ENCODE data around the gene HELT. TPM values are rescaled to one million over a fixed set of nuclear protein-coding genes. Genes with fewer than 3 reads are reported as not detected.
"Not testable (repeated sequence)": the region's sequence is repeated elsewhere in the genome, so short reads cannot be mapped to it uniquely, and the experiment has no call there.

HELT gene, protein sequence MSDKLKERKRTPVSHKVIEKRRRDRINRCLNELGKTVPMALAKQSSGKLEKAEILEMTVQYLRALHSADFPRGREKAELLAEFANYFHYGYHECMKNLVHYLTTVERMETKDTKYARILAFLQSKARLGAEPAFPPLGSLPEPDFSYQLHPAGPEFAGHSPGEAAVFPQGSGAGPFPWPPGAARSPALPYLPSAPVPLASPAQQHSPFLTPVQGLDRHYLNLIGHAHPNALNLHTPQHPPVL
- not detected in 2 replicates for total RNA-seq
- long read RNA-seq: 0 reads

DNA sequence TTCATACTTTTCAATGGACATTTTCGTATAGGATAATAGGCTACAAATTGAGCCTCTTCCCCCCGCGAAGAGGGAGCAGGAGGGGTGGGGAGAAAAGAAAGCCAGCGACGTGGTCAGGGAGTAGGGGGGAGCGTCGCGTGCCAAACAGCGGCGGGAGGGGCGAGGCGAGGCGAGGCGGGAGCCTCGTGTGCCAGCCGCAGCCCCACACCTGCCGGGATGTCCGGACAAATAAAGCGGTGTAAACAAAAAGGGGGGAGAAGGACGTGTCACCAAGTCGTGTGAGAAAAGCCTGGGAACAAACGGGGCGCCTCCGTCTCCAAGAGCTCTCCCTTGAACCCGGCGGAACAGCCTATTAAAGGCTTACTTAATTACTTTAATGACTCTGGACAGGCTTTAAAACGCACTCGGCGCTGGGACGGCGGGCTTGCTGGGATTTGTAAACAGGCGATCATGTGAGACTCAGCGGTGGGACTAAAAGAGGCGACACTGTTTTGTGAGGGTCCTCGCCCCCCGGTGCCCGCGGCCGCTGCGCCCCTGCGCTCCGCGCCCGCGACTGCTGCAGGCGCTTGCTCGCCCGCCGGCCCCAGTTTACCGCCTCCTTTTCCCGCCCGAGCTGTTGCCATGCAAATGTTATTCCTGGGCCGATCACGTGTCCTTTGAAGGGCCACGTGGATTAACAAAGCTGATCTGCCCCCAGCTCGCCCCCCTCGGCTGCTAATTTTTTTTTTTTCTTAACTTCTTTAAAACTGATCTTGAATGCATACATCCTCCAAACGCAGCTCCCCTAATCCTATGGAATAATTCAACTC lies at the start of gene HELT:
Gene HELT, plus strand, starts transcription at position 527 of the 809 bp plus-strand sequence. CDS start 439 bp downstream, outside the sequence.
- DNase-seq (ENCODE audit: low read depth, low spot score): no peak
- H3K4me3 Mint-ChIP-seq: no peak within 1 kb of the TSS

DNA sequence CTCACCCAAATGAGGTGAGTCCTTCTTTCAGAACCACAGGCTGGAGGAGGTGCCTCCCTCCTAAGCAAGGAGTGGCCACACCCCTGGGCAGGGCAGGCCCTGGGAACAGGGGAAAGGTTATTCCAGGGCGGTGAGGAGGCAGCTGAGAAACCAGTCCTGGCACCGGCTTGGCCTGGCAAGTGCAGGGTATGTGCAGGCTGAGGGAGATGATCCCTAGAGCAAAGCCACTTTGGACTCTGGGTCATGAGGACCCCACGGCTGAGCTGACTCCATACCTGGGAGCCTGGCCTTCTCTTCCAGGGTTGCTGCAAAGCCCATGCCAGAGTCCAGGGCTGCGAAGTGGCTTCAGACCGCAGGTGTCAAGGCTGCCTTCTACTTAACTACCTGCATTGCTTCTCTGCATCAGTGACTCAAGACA lies 49.5 kb upstream of the HELT start:
- Mint-ChIP-seq H3K4me3 (no peak overlapping the region), H3K9me3 (peaks cover 8% of the 10 kb centered on the region), H3K27ac (ENCODE audit: unreplicated experiment) (no peak overlapping the region), H3K4me1 (no peaks in the 10 kb centered on the region), H3K27me3 (ENCODE audit: low read depth) (peaks cover 10% of the 10 kb centered on the region), H3K36me3 (ENCODE audit: low read depth) (peaks cover 6% of the 10 kb centered on the region)
- DNase-seq (ENCODE audit: low read depth, low spot score): no peak
- TF ChIP-seq, protein P1, sequence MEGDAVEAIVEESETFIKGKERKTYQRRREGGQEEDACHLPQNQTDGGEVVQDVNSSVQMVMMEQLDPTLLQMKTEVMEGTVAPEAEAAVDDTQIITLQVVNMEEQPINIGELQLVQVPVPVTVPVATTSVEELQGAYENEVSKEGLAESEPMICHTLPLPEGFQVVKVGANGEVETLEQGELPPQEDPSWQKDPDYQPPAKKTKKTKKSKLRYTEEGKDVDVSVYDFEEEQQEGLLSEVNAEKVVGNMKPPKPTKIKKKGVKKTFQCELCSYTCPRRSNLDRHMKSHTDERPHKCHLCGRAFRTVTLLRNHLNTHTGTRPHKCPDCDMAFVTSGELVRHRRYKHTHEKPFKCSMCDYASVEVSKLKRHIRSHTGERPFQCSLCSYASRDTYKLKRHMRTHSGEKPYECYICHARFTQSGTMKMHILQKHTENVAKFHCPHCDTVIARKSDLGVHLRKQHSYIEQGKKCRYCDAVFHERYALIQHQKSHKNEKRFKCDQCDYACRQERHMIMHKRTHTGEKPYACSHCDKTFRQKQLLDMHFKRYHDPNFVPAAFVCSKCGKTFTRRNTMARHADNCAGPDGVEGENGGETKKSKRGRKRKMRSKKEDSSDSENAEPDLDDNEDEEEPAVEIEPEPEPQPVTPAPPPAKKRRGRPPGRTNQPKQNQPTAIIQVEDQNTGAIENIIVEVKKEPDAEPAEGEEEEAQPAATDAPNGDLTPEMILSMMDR (conservative IDR thresholded peaks at IDR 0.05): no peak

More for the DNA sequence above, at the start of gene HELT:
- H3K9me3 Mint-ChIP-seq: no peaks in the 10 kb centered on the region
- TF ChIP-seq, protein P1 (conservative IDR thresholded peaks at IDR 0.05): no peak
- H3K27me3 Mint-ChIP-seq (ENCODE audit: low read depth): peaks cover 100% of the 10 kb centered on the region
- H3K27ac Mint-ChIP-seq (ENCODE audit: unreplicated experiment): no peak within 1 kb of the TSS
- H3K36me3 Mint-ChIP-seq (ENCODE audit: low read depth): no peaks in the 10 kb centered on the region
- peaks cover 20% of the 10 kb centered on the region for H3K4me1 Mint-ChIP-seq

DNA sequence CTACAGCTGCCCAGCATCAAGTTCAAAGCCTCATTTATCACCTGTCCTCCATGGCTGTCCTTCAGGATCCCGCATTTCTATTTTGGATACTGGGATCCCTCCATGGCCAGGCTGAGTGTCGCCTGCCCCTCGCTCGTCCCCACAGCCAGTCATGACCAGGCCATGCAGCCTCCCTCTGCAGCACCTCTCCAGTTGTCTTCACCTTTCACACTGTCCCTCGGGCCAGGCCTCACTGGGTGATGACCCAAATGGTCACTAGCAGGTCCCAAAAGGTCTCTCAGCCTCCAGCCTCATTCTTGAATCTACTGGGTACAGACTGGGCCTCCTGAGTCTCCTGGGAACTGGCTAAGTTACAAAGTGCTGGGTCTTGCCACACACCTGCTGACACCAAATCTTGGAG lies 48.7 kb upstream of the HELT start:
- no peak overlapping the region for H3K27ac Mint-ChIP-seq (ENCODE audit: unreplicated experiment)
- H3K4me3 Mint-ChIP-seq: no peak overlapping the region
- H3K36me3 Mint-ChIP-seq (ENCODE audit: low read depth): peaks cover 6% of the 10 kb centered on the region
- peaks cover 10% of the 10 kb centered on the region for H3K27me3 Mint-ChIP-seq (ENCODE audit: low read depth)
- TF ChIP-seq, protein P1 (conservative IDR thresholded peaks at IDR 0.05): no peak
- no peak for DNase-seq (ENCODE audit: low read depth, low spot score)
- H3K4me1 Mint-ChIP-seq: no peaks in the 10 kb centered on the region
- H3K9me3 Mint-ChIP-seq: peaks cover 8% of the 10 kb centered on the region

DNA sequence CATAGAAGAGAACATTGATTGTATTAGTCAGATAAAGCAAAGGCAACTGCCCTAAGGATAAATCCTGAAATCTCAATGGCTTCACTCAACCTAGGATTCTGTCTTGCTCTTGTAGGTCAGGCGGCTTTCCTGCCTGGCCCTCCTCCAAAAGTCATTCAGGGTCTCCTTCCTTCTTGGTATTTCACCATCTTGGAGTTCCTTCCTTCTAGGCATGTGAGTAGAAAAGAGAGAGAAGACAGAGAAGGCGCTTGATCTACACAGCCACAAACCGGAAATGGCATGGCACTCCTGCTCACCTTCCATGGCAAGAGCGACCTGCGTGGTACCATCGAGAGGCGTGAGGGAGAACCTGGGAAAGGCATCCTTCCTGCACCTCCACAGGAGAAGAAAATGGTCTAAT lies 45.3 kb upstream of the HELT start:
- TF ChIP-seq, protein P1 (conservative IDR thresholded peaks at IDR 0.05): no peak
- DNase-seq (ENCODE audit: low read depth, low spot score): no peak

DNA sequence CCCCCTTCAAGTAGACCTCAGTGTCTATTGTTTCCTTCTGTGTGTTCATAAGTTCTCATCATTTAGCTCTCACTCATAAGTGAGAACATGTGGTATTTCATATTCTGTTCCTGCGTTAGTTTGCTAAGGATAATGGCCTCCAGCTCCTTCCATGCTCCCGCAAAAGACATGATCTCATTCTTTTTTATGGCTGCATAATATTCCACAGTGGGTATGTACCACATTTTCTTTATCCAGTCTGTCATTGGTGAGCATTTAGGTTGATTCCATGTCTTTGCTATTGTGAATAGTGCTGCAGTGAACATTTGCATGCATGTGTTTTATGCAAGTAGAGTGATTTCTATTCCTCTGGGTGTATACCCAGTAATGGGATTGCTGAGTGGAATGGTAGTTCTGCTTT lies 41.9 kb upstream of the HELT start:
- H3K4me1 Mint-ChIP-seq; H3K9me3 Mint-ChIP-seq; H3K27ac Mint-ChIP-seq (ENCODE audit: unreplicated experiment); DNase-seq (ENCODE audit: low read depth, low spot score); H3K36me3 Mint-ChIP-seq (ENCODE audit: low read depth); H3K4me3 Mint-ChIP-seq: not testable (repeated sequence)
- H3K27me3 Mint-ChIP-seq (ENCODE audit: low read depth): peaks cover 15% of the 10 kb centered on the region

More for the DNA sequence above, 45.3 kb upstream of the HELT start:
- peaks cover 9% of the 10 kb centered on the region for H3K9me3 Mint-ChIP-seq
- no peak overlapping the region for H3K4me3 Mint-ChIP-seq
- no peak overlapping the region for H3K27ac Mint-ChIP-seq (ENCODE audit: unreplicated experiment)
- H3K4me1 Mint-ChIP-seq: no peaks in the 10 kb centered on the region
- no peaks in the 10 kb centered on the region for H3K36me3 Mint-ChIP-seq (ENCODE audit: low read depth)
- H3K27me3 Mint-ChIP-seq (ENCODE audit: low read depth): peaks cover 11% of the 10 kb centered on the region

DNA sequence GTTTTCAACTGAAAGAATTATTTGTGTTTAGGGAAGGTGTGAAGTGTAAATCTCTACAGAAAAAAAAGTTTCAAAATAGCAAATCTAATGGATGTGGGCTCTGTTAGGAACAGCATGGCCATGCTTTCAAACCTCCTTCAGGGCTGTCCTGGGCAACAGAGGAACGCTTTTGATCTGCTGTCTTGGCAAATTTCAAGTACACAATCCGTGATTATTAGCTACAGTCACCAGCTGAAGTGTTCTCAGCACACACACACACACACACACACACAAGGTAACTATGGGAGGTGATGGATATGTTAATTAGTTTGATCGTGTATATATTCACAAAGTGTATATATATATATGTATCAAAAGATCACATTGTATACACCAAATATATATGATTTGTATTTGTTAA lies 40.5 kb upstream of the HELT start:
- H3K9me3 Mint-ChIP-seq: peaks cover 5% of the 10 kb centered on the region
- no peak overlapping the region for H3K4me3 Mint-ChIP-seq
- H3K27me3 Mint-ChIP-seq (ENCODE audit: low read depth): peaks cover 12% of the 10 kb centered on the region
- TF ChIP-seq, protein P1 (conservative IDR thresholded peaks at IDR 0.05): no peak
- no peak for DNase-seq (ENCODE audit: low read depth, low spot score)
- no peak overlapping the region for H3K27ac Mint-ChIP-seq (ENCODE audit: unreplicated experiment)
- H3K4me1 Mint-ChIP-seq: no peaks in the 10 kb centered on the region
- no peaks in the 10 kb centered on the region for H3K36me3 Mint-ChIP-seq (ENCODE audit: low read depth)

All from neural crest cell (in vitro differentiated cells).